Measurements from ENCODE around the gene HTR2C.
"Not testable (repeated sequence)": the region's sequence is repeated elsewhere in the genome, so short reads cannot be mapped to it uniquely, and the experiment has no call there.

HTR2C gene

GRCh38 chrX:114583646-114584374 lies at the start of gene HTR2C:
TSS of gene HTR2C (plus strand) at chrX:114584086. CDS start at chrX:114726937, 142,851 bp downstream.
- DNase-seq, result no peak

- DNase-seq, result no peak
Measured at GRCh38 chrX:114580336-114580735, 3.5 kb upstream of the HTR2C start.

- no peak for DNase-seq
Measured at GRCh38 chrX:114581528-114582263, 2.2 kb upstream of the HTR2C start.

DNA sequence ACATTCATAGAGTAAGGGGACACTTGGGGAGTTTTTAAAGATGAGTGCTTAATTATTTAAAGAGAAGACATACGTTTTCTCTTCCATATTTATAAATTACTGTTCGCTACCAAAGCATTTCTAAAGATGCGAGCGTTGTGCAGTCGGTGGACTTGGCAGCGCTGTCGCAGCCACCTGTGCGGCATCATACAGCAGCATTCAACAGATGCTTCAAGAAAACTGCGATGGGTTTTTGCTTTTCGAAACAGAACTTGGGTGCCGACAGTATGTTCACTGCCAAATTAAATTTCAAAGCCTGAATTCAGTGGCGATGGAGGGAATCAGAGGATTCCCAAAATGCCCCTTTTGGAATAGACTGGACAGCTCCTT lies 1.6 kb upstream of the HTR2C start:
- DNase-seq, result no peak

DNA sequence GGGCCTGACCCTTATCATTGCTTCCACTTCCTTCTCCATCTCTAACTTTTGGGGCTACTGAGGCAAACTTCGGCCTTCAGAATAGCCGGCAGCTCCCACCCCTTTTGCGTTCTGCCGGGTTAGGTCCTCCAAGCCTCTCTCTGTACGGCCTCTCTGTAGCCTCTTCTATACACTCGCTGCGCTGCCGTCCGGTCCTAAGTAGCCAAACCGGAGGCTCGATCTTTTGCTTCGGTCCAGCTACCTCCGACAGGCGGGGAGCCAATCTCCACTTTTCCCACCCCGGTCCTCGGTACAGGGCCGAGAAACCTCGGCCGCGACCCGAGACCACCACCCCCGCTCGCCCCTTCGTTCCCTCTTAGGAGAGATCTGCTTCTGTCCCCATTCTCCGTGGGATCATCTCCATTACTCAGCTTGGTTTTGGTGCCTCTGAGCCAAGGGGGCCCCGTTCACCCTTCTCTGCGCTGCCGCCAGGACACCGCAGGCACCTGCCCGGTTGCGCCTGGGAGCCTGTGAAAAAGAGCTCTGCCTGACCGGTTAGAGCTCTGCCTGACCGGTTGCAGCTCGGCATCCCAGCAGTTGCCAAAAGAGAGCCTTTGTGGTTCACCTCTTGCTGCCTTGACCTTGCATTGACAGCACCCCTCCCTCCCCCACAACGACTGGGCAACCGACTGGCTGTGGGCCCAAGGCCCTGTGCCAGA lies 1.0 kb upstream of the HTR2C start:
- DNase-seq, result no peak

GRCh38 chrX:114584375-114584943 lies 573 bp downstream of the HTR2C start:
- no peak for DNase-seq

DNA sequence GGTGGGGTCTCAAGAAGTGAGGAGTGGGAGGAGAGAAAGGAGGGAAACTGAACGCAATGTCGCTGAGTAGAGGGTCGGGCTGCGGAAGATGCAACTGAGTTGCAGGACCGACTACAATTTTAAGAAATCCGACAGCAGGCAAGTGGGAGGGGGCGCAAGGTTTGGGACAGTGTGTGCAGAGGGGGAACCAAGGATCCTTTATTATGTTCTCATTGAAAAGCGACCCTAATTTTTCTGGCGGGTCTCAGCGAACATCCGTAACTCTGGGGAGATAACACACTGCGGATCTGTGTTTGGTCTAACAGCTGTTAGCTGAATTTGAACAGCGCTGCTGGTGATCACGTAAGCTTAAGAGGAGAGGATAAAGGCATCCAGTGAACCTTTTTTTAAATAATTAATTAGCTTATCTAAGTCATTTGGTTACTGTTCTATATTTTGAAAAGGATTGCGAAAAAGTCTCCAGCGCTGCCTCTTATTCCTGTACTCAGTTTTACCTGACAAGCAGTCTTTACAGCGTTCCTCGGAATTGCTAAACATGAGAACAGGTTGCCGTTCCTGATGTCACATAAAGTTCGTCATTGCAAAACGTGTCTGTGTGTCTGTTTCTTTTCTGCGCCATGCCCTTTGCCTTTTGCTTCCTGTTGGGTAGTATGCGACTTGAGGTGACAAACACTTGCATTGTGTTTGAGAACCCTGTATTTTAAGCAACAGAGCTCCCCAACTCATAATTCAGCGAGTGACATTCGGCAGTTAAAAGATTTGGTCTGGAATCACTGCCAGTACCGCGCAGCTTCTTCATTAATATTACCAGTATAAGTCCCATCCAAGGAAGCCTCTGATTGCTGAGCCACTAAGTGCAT lies 1.3 kb downstream of the HTR2C start:
- no peak for DNase-seq

DNA sequence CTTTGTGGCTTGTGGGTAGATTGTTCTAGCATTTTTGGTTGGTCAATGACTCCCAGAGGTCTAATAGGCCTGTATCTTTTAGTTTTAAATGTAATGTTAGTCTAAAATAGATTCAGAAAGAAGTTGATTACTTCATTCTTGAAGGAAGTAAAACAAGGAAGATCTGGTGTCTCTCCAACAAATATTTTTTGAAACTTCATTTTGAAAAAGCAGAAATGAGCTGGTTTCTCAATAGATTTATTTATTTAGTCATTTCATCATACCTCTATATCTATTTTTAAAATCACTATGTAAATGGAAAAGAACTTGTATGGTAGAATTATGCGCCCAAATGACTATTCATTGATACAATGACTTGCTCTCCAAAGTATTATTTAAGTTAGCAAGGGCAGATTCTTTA lies 7.2 kb downstream of the HTR2C start:
- no peak for DNase-seq

- DNase-seq, result no peak
Measured at GRCh38 chrX:114599305-114599704, 15.4 kb downstream of the HTR2C start.

DNA sequence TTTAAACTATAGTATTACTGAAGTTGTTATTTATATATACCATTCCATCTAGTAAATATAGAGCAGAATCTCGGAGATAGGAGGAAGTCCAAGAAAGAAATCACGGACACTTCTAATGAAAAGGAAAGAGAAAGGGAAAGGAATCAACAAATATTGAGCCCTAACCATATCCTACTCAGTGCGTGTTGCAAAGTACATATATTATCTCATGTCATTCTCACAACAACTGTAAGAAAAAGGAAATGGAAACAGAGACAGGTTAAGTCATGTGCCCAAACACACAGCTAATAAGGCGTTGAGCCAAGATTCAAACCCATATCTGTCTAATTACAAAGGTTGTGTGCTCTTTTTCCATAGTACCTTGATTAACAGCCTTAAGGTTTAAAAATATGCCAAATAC lies 16.0 kb downstream of the HTR2C start:
- no peak for DNase-seq

- DNase-seq, result not testable (repeated sequence)
Measured at GRCh38 chrX:114606619-114607018, 22.7 kb downstream of the HTR2C start.

- DNase-seq, result no peak
Measured at GRCh38 chrX:114611018-114611619, 27.2 kb downstream of the HTR2C start.

GRCh38 chrX:114615765-114616164 lies 31.9 kb downstream of the HTR2C start:
- no peak for DNase-seq

DNA sequence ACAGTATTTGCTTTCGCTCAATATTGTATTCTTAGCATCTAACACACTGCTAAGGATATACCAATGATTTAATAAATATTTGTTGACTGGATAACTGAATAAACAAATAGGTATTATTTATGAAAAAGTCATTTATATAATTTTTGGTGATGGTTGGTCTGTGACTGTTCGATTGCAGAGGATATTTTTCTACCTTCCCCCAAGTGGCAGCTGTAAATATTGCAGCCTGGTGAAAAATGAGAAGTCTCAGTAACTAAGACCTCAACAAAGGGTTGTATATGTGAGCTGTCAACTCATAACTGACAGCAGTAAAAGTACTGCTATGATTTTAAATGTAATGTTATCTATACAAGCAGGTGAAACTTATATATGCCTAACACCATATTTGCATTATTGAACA lies 36.0 kb downstream of the HTR2C start:
- DNase-seq, result no peak

GRCh38 chrX:114626323-114626722 lies 42.4 kb downstream of the HTR2C start:
- no peak for DNase-seq

- DNase-seq, result no peak
Measured at GRCh38 chrX:114635986-114636385, 52.1 kb downstream of the HTR2C start.

- no peak for DNase-seq
Measured at GRCh38 chrX:114650351-114650750, 66.5 kb downstream of the HTR2C start.

GRCh38 chrX:114675365-114675764 lies 91.5 kb downstream of the HTR2C start:
- DNase-seq, result no peak

- DNase-seq, result not testable (repeated sequence)
Measured at GRCh38 chrX:114700533-114700932, 116.6 kb downstream of the HTR2C start.

DNA sequence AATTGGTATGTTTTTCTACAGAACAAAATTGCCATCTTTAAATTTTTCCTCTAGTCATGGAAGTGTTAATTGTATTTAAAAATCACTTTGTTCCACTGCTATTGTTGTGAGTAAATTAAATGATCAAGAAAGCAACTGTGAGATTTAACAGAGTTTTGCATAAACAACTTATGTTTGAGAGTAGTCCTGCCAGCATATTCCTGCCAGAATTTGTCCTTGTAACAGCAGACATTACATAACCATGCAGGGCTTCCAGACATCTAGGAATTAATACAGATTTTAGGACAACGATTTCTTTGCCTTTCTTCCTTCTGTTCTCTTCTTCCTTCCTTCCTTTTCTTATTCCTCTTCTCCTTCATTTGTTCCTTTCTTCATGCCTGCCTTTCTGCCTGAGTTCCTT lies 125.5 kb downstream of the HTR2C start:
- no peak for DNase-seq

- DNase-seq, result no peak
Measured at GRCh38 chrX:114710571-114710970, 126.7 kb downstream of the HTR2C start.

- DNase-seq, result no peak
Measured at GRCh38 chrX:114712466-114712865, 128.6 kb downstream of the HTR2C start.

Data from stimulated activated CD4-positive, alpha-beta T cell treated with anti-CD3 and anti-CD28 coated beads, Interleukin-4, amount 100 ng/mL, for 1 hour (primary cell).